OCI-LY1 (cell line): Measurements from ENCODE around the gene RMDN3.

ENCODE experiments used
- H2AFZ ChIP-seq: fragments of 200-600 bp; sonication (generic), shearing (Covaris generic); 2 replicates; pipeline ENCODE4 v1.6.0; 2014; ENCODE audit warnings: antibody characterized with exemption, mild to moderate bottlenecking, low read length
- H3F3A ChIP-seq: fragments of 200-600 bp; sonication (generic), shearing (Covaris generic); 2 replicates; pipeline ENCODE4 v1.6.0; 2014; ENCODE audit warnings: mild to moderate bottlenecking, antibody characterized with exemption, low read length, moderate library complexity; ENCODE audit not compliant: insufficient read depth
- H3K27ac ChIP-seq: fragments of 200-600 bp; sonication (generic); 2 replicates; pipeline ENCODE4 v1.5.1; 2014; ENCODE audit warnings: low read length, mixed run types, mild to moderate bottlenecking, low read depth; ENCODE audit not compliant: poor library complexity, severe bottlenecking
- H3K27me3 ChIP-seq: fragments of 200-600 bp; sonication (generic); 2 replicates; pipeline ENCODE4 v1.6.0; 2014; ENCODE audit warnings: antibody characterized with exemption, mild to moderate bottlenecking, low read length, moderate library complexity; ENCODE audit not compliant: insufficient read depth
- H3K36me3 ChIP-seq: fragments of 200-600 bp; sonication (generic); 2 replicates; pipeline ENCODE4 v1.6.1; 2014; ENCODE audit warnings: mild to moderate bottlenecking, antibody characterized with exemption, low read length, moderate library complexity, mixed read lengths; ENCODE audit not compliant: insufficient read depth
- H3K4me1 ChIP-seq: fragments of 200-600 bp; sonication (generic); 2 replicates; pipeline ENCODE4 v1.5.1; 2014; ENCODE audit warnings: mild to moderate bottlenecking, low read length, moderate library complexity; ENCODE audit not compliant: insufficient read depth, severe bottlenecking
- H3K4me2 ChIP-seq: fragments of 200-600 bp; sonication (generic), shearing (Covaris generic); 2 replicates; pipeline ENCODE4 v1.6.1; 2014; ENCODE audit warnings: low read length
- H3K4me3 ChIP-seq: fragments of 200-600 bp; sonication (generic); 2 replicates; pipeline ENCODE4 v1.5.1; 2014; ENCODE audit warnings: low read length, low read depth, mild to moderate bottlenecking, mixed read lengths; ENCODE audit not compliant: poor library complexity, severe bottlenecking
- H3K79me2 ChIP-seq: fragments of 200-600 bp; shearing (Covaris generic); 2 replicates; pipeline ENCODE4 v1.6.1; 2016; ENCODE audit warnings: mixed run types, low read length, mixed read lengths; ENCODE audit not compliant: insufficient read depth
- H3K9ac ChIP-seq: fragments of 200-600 bp; sonication (generic), shearing (Covaris generic); 2 replicates; pipeline ENCODE4 v1.6.1; 2014; ENCODE audit warnings: mild to moderate bottlenecking, low read length, mixed read lengths
- H3K9me2 ChIP-seq: fragments of 200-600 bp; sonication (generic), shearing (Covaris generic); 2 replicates; pipeline ENCODE4 v1.6.1; 2014; ENCODE audit warnings: low read depth, mild to moderate bottlenecking, low read length, mixed read lengths
- H3K9me3 ChIP-seq: fragments of 200-600 bp; shearing (Covaris generic); 2 replicates; pipeline ENCODE4 v1.6.1; 2014; ENCODE audit warnings: low read length, mixed read lengths
- H4K20me1 ChIP-seq: fragments of 200-600 bp; sonication (generic), shearing (Covaris generic); 2 replicates; pipeline ENCODE4 v1.6.0; 2016; ENCODE audit warnings: mild to moderate bottlenecking, low read length; ENCODE audit not compliant: insufficient read depth
- EZH2 ChIP-seq: fragments of 200-600 bp; sonication (generic), shearing (Covaris generic); IDR thresholded peaks from 2 replicates; pipeline ENCODE4 v1.8.0; 2017; ENCODE audit warnings: borderline replicate concordance, mixed run types, mild to moderate bottlenecking, antibody characterized with exemption, low read length, moderate library complexity, mixed read lengths
- TF ChIP-seq, protein P1 (sequence below): fragments of 200-600 bp; sonication (generic), shearing (Covaris generic); IDR thresholded peaks from 2 replicates; pipeline ENCODE4 v1.5.1; 2017; ENCODE audit warnings: mild to moderate bottlenecking, antibody characterized with exemption, low read length, moderate library complexity, mixed read lengths

RMDN3 gene

DNA sequence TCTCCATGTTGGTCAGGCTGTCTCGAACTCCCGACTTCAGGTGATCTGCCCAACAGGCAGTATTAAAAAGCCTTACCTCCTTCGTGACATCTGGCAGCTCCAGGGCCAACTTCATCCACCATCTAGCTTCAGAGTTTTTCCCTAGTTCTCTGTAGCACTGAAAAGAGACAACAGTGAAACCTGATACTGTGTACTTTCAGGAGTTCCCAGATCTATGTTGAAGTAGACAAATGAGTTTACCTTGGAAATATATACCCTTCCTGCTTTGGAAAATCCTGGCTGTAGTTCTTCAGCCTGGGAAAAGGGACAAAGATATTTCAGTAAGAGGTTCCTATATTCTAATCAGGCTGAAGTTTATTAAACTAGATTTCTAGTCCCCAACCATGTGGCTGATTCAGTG is 18.0 kb downstream of the RMDN3 start:
- Histone ChIP-seq H3K4me2 (no peak overlapping the region), H4K20me1 (no peaks in the 10 kb centered on the region), H3K36me3 (peaks cover 93% of the 10 kb centered on the region), H2AFZ (no peak overlapping the region), H3K27ac (no peak overlapping the region), H3K79me2 (no peaks in the 10 kb centered on the region), H3K9me3 (no peaks in the 10 kb centered on the region), H3K4me3 (no peak overlapping the region), H3F3A (no peaks in the 10 kb centered on the region), H3K9me2 (no peaks in the 10 kb centered on the region), H3K9ac (no peak overlapping the region), H3K4me1 (no peaks in the 10 kb centered on the region), H3K27me3 (no peaks in the 10 kb centered on the region)
- no peak for TF ChIP-seq EZH2
- TF ChIP-seq, protein P1, sequence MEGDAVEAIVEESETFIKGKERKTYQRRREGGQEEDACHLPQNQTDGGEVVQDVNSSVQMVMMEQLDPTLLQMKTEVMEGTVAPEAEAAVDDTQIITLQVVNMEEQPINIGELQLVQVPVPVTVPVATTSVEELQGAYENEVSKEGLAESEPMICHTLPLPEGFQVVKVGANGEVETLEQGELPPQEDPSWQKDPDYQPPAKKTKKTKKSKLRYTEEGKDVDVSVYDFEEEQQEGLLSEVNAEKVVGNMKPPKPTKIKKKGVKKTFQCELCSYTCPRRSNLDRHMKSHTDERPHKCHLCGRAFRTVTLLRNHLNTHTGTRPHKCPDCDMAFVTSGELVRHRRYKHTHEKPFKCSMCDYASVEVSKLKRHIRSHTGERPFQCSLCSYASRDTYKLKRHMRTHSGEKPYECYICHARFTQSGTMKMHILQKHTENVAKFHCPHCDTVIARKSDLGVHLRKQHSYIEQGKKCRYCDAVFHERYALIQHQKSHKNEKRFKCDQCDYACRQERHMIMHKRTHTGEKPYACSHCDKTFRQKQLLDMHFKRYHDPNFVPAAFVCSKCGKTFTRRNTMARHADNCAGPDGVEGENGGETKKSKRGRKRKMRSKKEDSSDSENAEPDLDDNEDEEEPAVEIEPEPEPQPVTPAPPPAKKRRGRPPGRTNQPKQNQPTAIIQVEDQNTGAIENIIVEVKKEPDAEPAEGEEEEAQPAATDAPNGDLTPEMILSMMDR = no peak

DNA sequence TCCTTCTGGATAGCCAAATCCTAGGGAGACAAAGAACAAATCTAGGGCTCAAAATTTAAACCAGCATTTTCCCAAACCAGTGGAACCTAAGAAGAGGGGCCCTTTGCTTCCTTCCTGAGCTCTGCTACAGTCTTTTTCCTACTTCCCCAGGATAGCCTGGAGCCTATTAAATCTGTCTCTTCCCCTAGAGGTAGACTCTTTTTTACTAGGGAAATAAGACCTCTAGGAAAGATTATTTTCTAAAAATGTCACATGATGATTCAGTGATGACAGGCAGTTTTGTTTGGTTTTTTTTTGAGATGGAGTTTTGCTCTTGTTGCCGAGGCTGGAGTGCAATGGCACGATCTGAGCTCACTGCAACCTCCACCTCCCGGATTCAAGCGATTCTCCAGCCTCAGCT is 18.5 kb downstream of the RMDN3 start:
- Histone ChIP-seq H3K79me2 (no peaks in the 10 kb centered on the region), H3K4me1 (no peaks in the 10 kb centered on the region), H4K20me1 (no peaks in the 10 kb centered on the region), H3K27ac (no peak overlapping the region), H3K36me3 (peaks cover 93% of the 10 kb centered on the region), H3K4me3 (no peak overlapping the region), H3K27me3 (no peaks in the 10 kb centered on the region), H3K9ac (no peak overlapping the region), H3K4me2 (no peak overlapping the region), H3K9me2 (no peaks in the 10 kb centered on the region), H3F3A (no peaks in the 10 kb centered on the region), H2AFZ (no peak overlapping the region), H3K9me3 (no peaks in the 10 kb centered on the region)
- no peak for TF ChIP-seq EZH2
- TF ChIP-seq, protein P1 = no peak

DNA sequence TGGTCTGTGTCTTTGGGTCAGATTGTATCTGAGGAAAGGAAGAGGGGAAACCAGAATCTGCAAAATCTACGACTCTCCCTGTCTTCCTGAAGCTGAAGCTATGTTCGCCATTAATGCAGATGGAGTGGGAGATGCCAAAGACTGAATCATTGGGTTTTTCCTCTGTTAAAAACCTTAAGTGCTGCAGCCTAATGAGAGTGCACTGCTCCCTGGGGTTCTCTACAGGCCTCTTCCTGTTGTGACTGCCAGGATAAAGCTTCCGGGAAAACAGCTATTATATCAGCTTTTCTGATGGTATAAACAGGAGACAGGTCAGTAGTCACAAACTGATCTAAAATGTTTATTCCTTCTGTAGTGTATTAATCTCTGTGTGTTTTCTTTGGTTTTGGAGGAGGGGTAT is 24.0 kb downstream of the RMDN3 start:
- Histone ChIP-seq H3K27me3 (no peaks in the 10 kb centered on the region), H3K79me2 (no peaks in the 10 kb centered on the region), H2AFZ (no peak overlapping the region), H3K27ac (no peak overlapping the region), H3K9ac (no peak overlapping the region), H3K36me3 (peaks cover 71% of the 10 kb centered on the region), H4K20me1 (no peaks in the 10 kb centered on the region), H3K9me2 (no peaks in the 10 kb centered on the region), H3K4me1 (no peaks in the 10 kb centered on the region), H3F3A (no peaks in the 10 kb centered on the region; the same call in 1 of the 2 replicates), H3K4me2 (no peak overlapping the region), H3K9me3 (no peaks in the 10 kb centered on the region), H3K4me3 (no peak overlapping the region)
- TF ChIP-seq, protein P1 = no peak
- TF ChIP-seq EZH2 = no peak
